HPDE6-E6E7 (cell line): ENCODE results near the gene HSPA5.
"Not testable (repeated sequence)": the region's sequence is repeated elsewhere in the genome, so short reads cannot be mapped to it uniquely, and the experiment has no call there.

ENCODE experiments used
- DNase-seq: peaks from one replicate; pipeline ENCODE4 v3.0.0; 2011; ENCODE audit warnings: missing footprints; ENCODE audit errors: extremely low spot score

The HSPA5 gene

GRCh38 chr9:125241000-125241862 lies at the start of gene HSPA5:
Gene HSPA5, minus strand, starts transcription at chr9:125241343. Its CDS starts 217 bp downstream, at chr9:125241126.
- DNase-seq = peak; percentile 96

- DNase-seq = not testable (repeated sequence)
Measured at GRCh38 chr9:125286935-125287433, 45.8 kb upstream of the HSPA5 start.

GRCh38 chr9:125284855-125285254 lies 43.7 kb upstream of the HSPA5 start:
- DNase-seq = no peak

GRCh38 chr9:125280945-125281344 lies 39.8 kb upstream of the HSPA5 start:
- no peak for DNase-seq

DNA sequence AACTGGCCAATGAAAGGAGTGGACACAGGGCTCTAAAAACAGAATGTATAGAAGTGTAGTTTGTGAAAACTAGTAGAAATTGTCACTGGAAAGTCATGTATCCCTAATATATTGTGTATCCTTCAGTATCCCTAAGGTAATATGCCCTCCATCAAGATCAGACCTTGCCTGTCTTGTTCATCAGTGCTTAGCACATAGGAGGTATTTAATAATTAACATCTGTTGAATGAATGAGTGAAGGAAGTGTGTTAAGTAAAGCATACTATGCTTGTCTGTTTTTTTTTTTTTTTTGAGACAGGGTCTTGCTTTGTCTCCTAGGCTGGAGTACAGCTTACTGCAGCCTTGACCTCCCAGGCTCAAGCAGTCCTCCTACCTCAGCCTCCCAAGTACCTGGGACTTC lies 36.3 kb upstream of the HSPA5 start:
- DNase-seq = no peak

DNA sequence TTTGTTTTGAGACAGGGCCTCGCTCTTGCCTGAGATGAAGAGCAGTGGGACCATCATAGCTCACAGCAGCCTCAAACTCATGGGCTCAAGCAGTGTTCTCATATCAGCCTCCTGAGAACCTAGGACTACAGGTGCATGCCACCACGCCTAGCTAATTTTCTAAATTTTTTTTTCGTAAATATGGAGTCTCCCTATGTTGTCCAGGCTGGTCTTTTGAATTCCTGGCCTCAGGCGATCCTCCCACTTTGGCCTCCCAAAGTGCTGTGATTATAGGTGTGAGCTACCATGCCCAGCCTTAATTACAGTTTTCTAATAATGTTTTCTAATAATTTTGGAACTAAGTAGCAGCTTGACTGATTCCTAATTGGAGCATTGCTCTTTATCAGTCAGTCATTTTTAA lies 35.6 kb upstream of the HSPA5 start:
- no peak for DNase-seq

DNA sequence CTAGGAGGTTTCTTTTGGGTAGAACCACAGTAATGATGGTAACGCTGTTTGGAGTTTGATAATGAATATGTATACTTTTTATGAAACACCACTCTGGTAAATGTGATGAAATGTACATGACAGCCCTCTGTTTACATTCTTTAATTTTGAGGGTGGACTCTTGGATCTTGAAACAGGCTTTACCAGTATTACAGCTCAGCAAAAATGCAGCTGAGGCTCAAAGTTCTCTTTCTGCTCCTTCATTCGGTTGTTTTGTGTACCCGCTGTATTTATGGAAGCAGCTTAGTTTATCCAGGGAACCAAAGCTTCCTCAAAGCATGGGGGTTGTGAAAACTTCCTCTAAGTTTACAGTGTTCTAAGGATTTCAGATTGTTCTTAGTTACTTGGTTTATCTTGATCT lies 31.6 kb upstream of the HSPA5 start:
- peak; percentile 36 for DNase-seq

GRCh38 chr9:125271081-125271480 lies 29.9 kb upstream of the HSPA5 start:
- peak; percentile 23 for DNase-seq

DNA sequence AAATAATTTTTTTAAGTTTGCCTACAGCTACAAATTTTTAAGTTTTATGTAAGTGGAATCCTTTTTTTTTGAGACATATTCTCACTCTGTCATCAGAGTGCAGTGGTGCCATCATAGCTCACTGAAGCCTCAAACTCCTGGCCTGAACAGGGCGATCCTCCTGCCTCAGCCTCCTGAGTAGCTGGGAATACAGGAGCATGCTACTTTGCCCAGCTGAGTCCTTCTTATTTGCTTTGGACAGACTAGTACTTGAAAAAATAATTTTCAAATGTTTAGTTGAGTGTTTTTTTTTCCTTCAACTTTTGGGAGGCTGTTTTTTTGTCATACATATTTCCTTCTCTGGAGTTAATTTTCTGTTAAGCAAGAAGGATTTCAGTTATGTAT lies 27.9 kb upstream of the HSPA5 start:
- no peak for DNase-seq

DNA sequence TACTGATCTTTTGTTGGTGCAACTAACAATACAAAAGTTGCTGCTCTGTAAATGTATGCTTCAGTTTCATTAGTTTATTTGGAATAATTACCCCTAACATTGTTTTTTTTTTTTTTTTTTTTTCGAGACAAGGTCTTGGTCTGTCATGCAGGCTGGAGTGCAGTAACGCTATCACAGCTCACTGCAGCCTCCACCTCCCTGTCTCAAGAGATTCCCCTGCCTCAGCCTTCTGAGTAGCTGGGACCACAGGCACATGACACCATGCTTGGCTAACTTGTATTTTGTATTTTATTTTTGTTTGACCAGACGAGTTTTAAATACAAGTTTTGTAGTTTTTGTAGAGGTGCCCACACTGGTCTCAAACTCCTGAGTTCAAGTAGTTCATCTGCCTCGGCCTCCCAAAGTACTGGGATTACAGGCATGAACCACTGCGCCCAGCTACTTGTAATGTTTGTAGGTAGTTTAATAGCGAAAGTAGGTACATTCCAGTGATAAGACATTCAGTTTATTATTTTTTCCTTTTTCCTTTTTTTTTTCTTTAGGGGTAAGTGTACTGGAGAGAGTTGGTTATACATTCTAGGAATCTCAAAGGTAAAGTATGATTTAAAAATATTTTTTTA lies 27.4 kb upstream of the HSPA5 start:
- no peak for DNase-seq

DNA sequence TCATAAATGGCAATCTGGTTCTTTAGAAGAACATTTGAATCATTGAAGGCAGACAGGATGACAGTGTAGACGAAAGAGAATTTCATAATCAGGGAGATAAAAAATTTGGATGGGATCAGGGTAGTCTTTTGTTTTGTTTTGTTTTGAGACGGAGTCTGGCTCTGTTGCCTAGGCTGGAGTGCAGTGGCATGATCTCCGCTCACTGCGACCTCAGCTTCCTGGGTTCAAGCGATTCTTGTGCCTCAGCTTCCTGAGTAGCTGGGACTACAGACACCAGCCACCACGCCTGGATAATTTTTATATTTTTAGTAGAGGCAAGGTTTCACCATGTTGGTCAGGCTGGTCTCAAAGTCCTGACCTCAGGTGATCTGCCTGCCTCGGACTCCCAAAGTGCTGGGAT lies 22.9 kb upstream of the HSPA5 start:
- not testable (repeated sequence) for DNase-seq

GRCh38 chr9:125262294-125262991 lies 21.3 kb upstream of the HSPA5 start:
- no peak for DNase-seq

DNA sequence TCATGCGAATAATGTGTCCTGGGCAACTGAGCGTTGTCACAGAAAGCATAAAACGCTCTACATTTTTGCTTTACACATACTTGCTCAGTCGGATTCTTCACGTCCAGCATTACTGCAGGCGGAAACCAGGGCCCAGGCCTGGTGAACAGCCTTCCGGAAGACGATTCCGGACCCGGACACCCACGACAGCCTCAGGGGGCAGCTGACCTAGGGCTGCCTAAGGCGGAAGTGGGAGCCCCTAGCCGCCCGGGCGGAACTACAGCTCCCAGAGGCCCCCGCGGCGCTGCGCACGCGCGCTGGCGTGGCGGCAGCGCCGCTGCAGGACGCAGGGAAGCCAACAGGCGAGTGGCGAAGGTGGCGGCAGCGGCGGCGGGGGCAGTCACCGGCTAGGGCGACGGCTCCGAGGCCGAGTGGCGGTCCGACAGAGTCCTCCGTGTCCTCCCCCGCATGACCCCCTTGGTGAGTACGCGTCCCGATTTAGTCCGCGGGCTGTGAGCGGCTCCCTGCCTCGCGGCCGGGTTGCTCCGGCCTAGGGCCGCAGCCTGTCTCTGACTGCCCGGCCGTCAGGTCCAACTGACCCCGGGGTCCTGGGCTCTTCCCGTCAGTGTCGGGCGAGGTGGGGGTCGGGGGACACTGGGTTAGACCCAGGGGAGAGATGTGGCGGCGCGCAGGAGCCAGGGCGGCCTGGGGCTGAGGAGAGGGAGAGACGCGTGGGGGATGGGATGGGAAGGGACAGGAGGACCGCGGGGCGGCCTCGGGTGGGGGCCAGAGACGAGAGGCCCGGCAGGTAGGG lies 20.6 kb upstream of the HSPA5 start, which contains the start of gene GAPVD1:
GAPVD1 (plus strand) TSS at position 326 of the 793 bp plus-strand sequence. CDS start 37,096 bp downstream, outside the sequence.
- DNase-seq = peak; percentile 93

- DNase-seq = no peak
Measured at GRCh38 chr9:125260561-125260960, 19.4 kb upstream of the HSPA5 start.

GRCh38 chr9:125258832-125259534 lies 17.8 kb upstream of the HSPA5 start:
- DNase-seq = no peak

- no peak for DNase-seq
Measured at GRCh38 chr9:125258160-125258785, 17.1 kb upstream of the HSPA5 start.

GRCh38 chr9:125255781-125256391 lies 14.7 kb upstream of the HSPA5 start:
- DNase-seq = no peak

DNA sequence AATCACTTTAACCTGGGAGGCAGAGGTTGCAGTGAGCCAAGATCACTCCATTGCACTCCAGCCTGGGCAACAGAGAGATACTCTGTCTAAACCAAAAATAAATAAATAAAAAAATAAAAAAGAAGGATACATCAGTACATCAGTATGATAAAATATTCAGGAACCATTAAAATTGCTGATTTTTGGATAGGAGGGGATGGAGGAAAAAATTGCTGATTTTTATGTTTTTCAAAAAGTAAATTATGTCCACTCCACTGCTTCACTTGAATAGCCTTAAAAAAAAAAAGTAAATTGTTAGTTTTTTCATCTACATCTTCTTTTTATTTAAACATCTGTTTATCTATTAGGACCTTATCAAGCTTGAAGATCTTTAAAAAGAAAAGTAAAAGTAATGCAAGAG lies 13.1 kb upstream of the HSPA5 start:
- no peak for DNase-seq

DNA sequence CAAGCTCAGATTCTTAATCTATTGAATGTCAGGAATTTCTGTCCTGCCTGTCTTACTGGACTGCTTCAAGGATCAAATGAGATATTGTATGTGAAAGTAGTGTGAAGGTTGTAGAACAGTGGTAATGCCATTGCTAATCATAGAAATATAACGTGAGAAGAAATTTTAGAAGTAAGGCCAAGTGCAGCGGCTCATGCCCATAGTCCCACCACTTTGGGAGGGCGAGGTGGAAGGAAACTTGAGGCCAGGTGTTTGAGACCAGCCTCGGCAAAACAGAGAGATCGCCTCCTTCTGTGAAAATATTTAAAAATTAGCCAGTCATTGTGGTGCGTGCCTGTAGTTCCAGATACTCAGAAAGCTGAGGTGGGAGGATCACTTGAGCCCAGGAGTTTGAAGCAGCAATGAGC lies 5.1 kb upstream of the HSPA5 start:
- no peak for DNase-seq

GRCh38 chr9:125243792-125244260 lies 2.7 kb upstream of the HSPA5 start:
- no peak for DNase-seq
